ENCODE measurements around the gene ADD1.

- no peak for TF ChIP-seq CTCF (IDR thresholded peaks at IDR 0.05)
- no peak for TF ChIP-seq EZH2 (IDR thresholded peaks at IDR 0.05)
Observed at GRCh38 chr4:2879026-2879425, 35.4 kb downstream of the ADD1 start.

Data from neural progenitor cell (in vitro differentiated cells).